Caco-2 (cell line): Measurements from ENCODE around the gene SLC12A3. TPM values are rescaled to one million over a fixed set of nuclear protein-coding genes. Genes with fewer than 3 reads are reported as not detected.
"Not testable (repeated sequence)": the region's sequence is repeated elsewhere in the genome, so short reads cannot be mapped to it uniquely, and the experiment has no call there.

Experiments
- BruUV-seq: library from RNA; stranded (reverse); fragments of 400-500 nt; replicated peaks from 2 replicates; lab custom pipeline; 2021; lab: Mats Ljungman, UMichigan
- CTCF ChIA-PET: fragments of 300-600 bp; sonication (Branson Sonifier 250); formaldehyde crosslinking; loops from one replicate; lab custom pipeline; 2022; ENCODE audit warnings: antibody characterized with exemption; lab: Charles Lee
- POLR2A ChIA-PET: fragments of 300-600 bp; sonication (Branson Sonifier 250); formaldehyde crosslinking; loops from one replicate; lab custom pipeline; 2022; ENCODE audit warnings: antibody characterized with exemption; lab: Charles Lee
- DNase-seq, 2 experiments: peaks; one replicate each; pipeline versions ENCODE4 v3.0.0 to v3.0.0-alpha.2; 2020 to 2022
- H3K27me3 ChIP-seq: replicated peaks from 2 replicates; pipeline ENCODE4 v1.6.0; 2011; ENCODE audit warnings: low read length; ENCODE audit not compliant: control insufficient read depth, insufficient read depth
- H3K36me3 ChIP-seq: 2 replicates; pipeline ENCODE4 v1.5.1; 2011; ENCODE audit warnings: low read length; ENCODE audit not compliant: control insufficient read depth, insufficient read depth
- H3K4me1 ChIP-seq: fragments of 250-450 bp; sonication (Bioruptor Pico); 2 replicates; pipeline ENCODE4 v1.5.1; 2020; ENCODE audit warnings: mild to moderate bottlenecking
- H3K4me3 ChIP-seq: 2 replicates; pipeline ENCODE4 v1.5.1; 2011; ENCODE audit warnings: low read depth, mild to moderate bottlenecking, control low read depth, low read length
- H3K9me3 ChIP-seq: fragments of 250-450 bp; sonication (Bioruptor Pico); 2 replicates; pipeline ENCODE4 v1.5.1; 2020; ENCODE audit warnings: mild to moderate bottlenecking, moderate library complexity
- H3K27ac Mint-ChIP-seq: one replicate; pipeline ENCODE4 v1.8.0; 2022; ENCODE audit warnings: mixed read lengths; ENCODE audit not compliant: unreplicated experiment
- H3K27me3 Mint-ChIP-seq: one replicate; pipeline ENCODE4 v1.8.0; 2022; ENCODE audit warnings: mixed read lengths; ENCODE audit not compliant: insufficient read depth, unreplicated experiment
- H3K36me3 Mint-ChIP-seq: one replicate; pipeline ENCODE4 v1.8.0; 2022; ENCODE audit warnings: mild to moderate bottlenecking, mixed read lengths; ENCODE audit not compliant: insufficient read depth, unreplicated experiment
- H3K4me1 Mint-ChIP-seq: one replicate; pipeline ENCODE4 v1.8.0; 2022; ENCODE audit warnings: low read depth, mixed read lengths; ENCODE audit not compliant: unreplicated experiment
- H3K4me3 Mint-ChIP-seq: one replicate; pipeline ENCODE4 v1.8.0; 2022; ENCODE audit warnings: mild to moderate bottlenecking, moderate library complexity, mixed read lengths; ENCODE audit not compliant: unreplicated experiment
- H3K9me3 Mint-ChIP-seq: one replicate; pipeline ENCODE4 v1.8.0; 2022; ENCODE audit warnings: mixed read lengths; ENCODE audit not compliant: unreplicated experiment
- intact Hi-C: fragments of 100-400 bp; cut with micrococcal nuclease; formaldehyde crosslinking; loops from one replicate; pipeline ENCODE4 v1.10.0; 2022; ENCODE audit not compliant: unreplicated experiment
- total RNA-seq: library from RNA; stranded (reverse); gene quantifications from 2 replicates; pipeline ENCODE4 v1.2.3, GENCODE V29; 2022
- TF ChIP-seq, protein P1 (sequence below), 2 experiments: fragments of 200-600 bp in 1 of 2; IDR thresholded peaks; 1 replicate in 1 of 2; 2 replicates in 1 of 2; pipeline versions ENCODE4 v1.5.1 to v1.8.0; 2011 to 2022; ENCODE audit warnings: antibody characterized with exemption in 1 of 2, control low read depth in 1 of 2, inconsistent platforms in 1 of 2, low read depth in 1 of 2, low read length in 1 of 2, mild to moderate bottlenecking in 1 of 2, moderate library complexity in 1 of 2; ENCODE audit not compliant: insufficient read depth in 1 of 2, severe bottlenecking in 1 of 2, unreplicated experiment in 1 of 2

SLC12A3 gene
- total RNA-seq, 1 experiment from 2014 or later, result 0.73 TPM

DNA sequence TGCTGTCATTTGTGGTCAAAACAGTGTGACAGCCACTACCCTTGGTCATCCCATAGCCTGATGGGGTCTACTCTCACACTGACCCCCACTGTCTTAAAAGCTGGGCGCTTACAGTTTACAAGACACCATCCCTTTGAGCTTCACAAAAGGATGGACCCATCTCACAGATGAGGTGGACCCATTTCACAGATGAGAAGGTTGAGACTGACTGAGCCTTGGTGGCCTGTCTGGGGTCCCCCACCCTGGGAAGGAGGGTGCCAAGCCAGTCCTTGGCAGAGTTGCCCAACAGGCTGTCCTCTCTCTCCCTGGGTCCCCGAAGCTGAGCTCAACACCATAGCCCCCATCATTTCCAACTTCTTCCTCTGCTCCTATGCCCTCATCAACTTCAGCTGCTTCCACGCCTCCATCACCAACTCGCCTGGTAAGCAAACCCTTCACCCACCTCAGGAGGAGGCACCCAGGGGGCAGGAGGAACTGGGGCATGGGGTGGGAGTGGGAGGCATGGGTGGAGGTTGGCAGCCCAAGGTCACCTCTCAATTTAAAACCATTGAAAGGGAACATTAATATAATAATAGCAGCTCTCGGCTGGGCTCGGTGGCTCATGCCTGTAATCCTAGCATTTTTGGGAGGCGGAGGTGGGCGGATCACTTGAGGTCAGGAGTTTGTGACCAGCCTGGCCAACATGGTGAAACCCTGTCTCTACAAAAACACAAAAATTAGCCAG lies 17.2 kb downstream of the SLC12A3 start:
- Histone ChIP-seq H3K4me1 (no peaks in the 10 kb centered on the region), H3K36me3 (no peaks in the 10 kb centered on the region), H3K9me3 (no peaks in the 10 kb centered on the region), H3K27me3 (no peaks in the 10 kb centered on the region), H3K4me3 (no peak overlapping the region)
- DNase-seq, result no peak
- H3K9me3 Mint-ChIP-seq, result no peaks in the 10 kb centered on the region
- intact Hi-C loops, result no loop called here
- ChIA-PET POLR2A (interaction anchor here (1.0 kb wide), 1 partner anchor 49 kb away, joined by 3 read pairs; the partner anchor contains the start of gene HERPUD1), CTCF (no interaction called here)
- H3K36me3 Mint-ChIP-seq, result no peaks in the 10 kb centered on the region
- no TSS peak for BruUV-seq
- H3K4me1 Mint-ChIP-seq, result no peaks in the 10 kb centered on the region
- H3K4me3 Mint-ChIP-seq, result no peak overlapping the region
- no peak overlapping the region for H3K27ac Mint-ChIP-seq
- H3K27me3 Mint-ChIP-seq, result no peaks in the 10 kb centered on the region
- TF ChIP-seq, protein P1, sequence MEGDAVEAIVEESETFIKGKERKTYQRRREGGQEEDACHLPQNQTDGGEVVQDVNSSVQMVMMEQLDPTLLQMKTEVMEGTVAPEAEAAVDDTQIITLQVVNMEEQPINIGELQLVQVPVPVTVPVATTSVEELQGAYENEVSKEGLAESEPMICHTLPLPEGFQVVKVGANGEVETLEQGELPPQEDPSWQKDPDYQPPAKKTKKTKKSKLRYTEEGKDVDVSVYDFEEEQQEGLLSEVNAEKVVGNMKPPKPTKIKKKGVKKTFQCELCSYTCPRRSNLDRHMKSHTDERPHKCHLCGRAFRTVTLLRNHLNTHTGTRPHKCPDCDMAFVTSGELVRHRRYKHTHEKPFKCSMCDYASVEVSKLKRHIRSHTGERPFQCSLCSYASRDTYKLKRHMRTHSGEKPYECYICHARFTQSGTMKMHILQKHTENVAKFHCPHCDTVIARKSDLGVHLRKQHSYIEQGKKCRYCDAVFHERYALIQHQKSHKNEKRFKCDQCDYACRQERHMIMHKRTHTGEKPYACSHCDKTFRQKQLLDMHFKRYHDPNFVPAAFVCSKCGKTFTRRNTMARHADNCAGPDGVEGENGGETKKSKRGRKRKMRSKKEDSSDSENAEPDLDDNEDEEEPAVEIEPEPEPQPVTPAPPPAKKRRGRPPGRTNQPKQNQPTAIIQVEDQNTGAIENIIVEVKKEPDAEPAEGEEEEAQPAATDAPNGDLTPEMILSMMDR (IDR thresholded peaks at IDR 0.05; ENCODE audit: insufficient read depth in 1 of 2, low read depth in 1 of 2, low read length in 1 of 2, severe bottlenecking in 1 of 2, unreplicated experiment in 1 of 2), result no peak

DNA sequence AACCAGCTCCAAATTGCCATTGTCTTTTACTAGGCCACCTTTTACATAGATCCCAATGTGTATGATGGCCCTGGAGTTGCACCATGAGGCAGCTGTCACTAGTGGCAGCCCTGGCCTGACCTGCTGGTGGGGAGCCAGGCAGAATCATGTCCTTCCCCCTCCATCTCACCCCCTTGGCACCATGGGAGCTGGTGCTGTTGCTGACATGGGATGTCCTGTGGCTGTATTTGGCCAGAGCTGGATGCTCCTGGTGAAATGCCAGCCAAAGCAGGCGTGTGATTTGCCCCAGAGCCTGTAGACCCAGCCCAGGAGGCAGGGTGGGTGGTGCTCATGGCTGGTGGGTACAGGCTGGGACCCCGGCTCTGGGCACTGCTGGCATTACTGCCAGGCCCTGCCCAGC lies 18.6 kb downstream of the SLC12A3 start:
- Histone ChIP-seq H3K4me1 (no peaks in the 10 kb centered on the region; the same call in 1 of the 2 replicates), H3K27me3 (no peaks in the 10 kb centered on the region), H3K36me3 (no peaks in the 10 kb centered on the region), H3K4me3 (no peak overlapping the region), H3K9me3 (no peaks in the 10 kb centered on the region)
- Mint-ChIP-seq H3K36me3 (no peaks in the 10 kb centered on the region), H3K27ac (no peak overlapping the region), H3K4me3 (no peak overlapping the region), H3K27me3 (no peaks in the 10 kb centered on the region), H3K9me3 (no peaks in the 10 kb centered on the region), H3K4me1 (no peaks in the 10 kb centered on the region)
- no peak for DNase-seq
- POLR2A ChIA-PET, result no interaction called here
- no TSS peak for BruUV-seq
- intact Hi-C loops, result no loop called here
- TF ChIP-seq, protein P1 (IDR thresholded peaks at IDR 0.05; ENCODE audit: insufficient read depth in 1 of 2, low read depth in 1 of 2, low read length in 1 of 2, severe bottlenecking in 1 of 2, unreplicated experiment in 1 of 2), result no peak
- CTCF ChIA-PET, result no interaction called here

DNA sequence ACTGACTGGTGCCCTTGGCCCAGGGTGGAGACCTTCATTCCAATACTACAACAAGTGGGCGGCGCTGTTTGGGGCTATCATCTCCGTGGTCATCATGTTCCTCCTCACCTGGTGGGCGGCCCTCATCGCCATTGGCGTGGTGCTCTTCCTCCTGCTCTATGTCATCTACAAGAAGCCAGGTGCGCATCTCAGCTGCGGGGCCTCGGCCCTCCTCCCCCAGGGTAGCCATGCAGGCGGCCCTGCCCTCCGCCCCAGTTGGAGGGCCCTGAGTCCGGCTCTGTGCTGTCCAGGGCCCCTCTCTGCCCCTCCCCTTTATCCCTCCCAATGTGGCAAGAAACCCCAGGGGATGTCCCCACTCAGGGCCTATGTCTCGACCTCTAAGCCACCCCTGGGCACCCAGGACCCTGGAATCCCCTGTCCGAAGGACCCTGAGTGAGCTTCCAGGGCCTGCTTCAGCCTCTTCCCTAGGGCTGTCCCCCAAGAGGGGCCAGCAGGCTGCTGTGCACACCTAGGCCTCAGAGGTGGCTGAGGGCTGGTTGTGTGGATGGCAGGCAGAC lies 19.1 kb downstream of the SLC12A3 start:
- ChIA-PET CTCF (no interaction called here), POLR2A (no interaction called here)
- Mint-ChIP-seq H3K4me1 (no peaks in the 10 kb centered on the region), H3K27me3 (no peaks in the 10 kb centered on the region), H3K36me3 (no peaks in the 10 kb centered on the region), H3K4me3 (no peak overlapping the region), H3K9me3 (no peaks in the 10 kb centered on the region), H3K27ac (no peak overlapping the region)
- TF ChIP-seq, protein P1 (IDR thresholded peaks at IDR 0.05; ENCODE audit: insufficient read depth in 1 of 2, low read depth in 1 of 2, low read length in 1 of 2, severe bottlenecking in 1 of 2, unreplicated experiment in 1 of 2), result no peak
- Histone ChIP-seq H3K9me3 (no peaks in the 10 kb centered on the region), H3K4me1 (peaks cover 5% of the 10 kb centered on the region; the same call in 1 of the 2 replicates), H3K36me3 (no peaks in the 10 kb centered on the region), H3K4me3 (no peak overlapping the region), H3K27me3 (no peaks in the 10 kb centered on the region)
- no peak for DNase-seq
- intact Hi-C loops, result no loop called here
- no TSS peak for BruUV-seq

DNA sequence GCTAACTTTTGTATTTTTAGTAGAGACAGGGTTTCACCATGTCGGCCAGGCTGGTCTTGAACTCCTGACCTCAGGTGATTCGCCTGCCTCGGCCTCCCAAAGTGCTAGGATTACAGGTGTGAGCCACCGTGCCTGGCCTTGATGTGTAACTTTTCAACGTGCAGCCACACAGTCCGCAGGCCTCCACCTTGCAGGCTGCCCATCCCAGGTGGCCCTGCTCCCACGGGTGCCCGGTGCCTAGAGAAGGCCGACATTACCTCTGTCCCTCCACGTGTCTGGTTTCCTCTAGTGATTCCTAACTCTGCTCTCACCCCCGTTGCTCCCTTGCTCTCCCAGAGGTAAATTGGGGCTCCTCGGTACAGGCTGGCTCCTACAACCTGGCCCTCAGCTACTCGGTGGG lies 19.9 kb downstream of the SLC12A3 start:
- H3K4me1 Mint-ChIP-seq, H3K27me3 Mint-ChIP-seq, intact Hi-C loops, CTCF ChIA-PET, POLR2A ChIA-PET, BruUV-seq, DNase-seq, H3K4me3 ChIP-seq, H3K9me3 Mint-ChIP-seq, H3K9me3 ChIP-seq, H3K4me1 ChIP-seq, H3K36me3 ChIP-seq, H3K27me3 ChIP-seq, H3K36me3 Mint-ChIP-seq, H3K4me3 Mint-ChIP-seq, H3K27ac Mint-ChIP-seq: not testable (repeated sequence)
